ENCODE data around the gene LDLRAD2.

LDLRAD2 gene

DNA sequence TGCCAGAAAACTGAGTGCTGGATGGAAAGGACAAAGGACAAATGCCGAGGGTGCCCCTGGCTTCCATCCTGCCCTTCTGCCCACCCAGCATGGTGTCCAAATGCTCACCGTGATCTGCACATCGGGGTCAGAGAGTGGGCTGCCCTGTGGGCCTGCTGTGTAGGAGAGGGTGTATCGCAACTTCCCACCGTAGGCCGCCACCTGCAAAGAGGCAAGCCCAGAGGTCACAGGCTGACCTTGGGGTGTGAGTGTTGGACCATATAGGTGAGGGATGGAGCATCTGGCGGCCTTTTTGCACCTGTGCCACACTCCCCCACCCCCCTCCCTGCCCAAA is 53.5 kb downstream of the LDLRAD2 start:
- DNase-seq (ENCODE audit: insufficient read length, low spot score) (no peak), FAIRE-seq (no peak)
- TF ChIP-seq TAF1 (IDR thresholded peaks at IDR 0.05; ENCODE audit: low read depth, low read length) (no peak), POLR2AphosphoS5 (IDR thresholded peaks at IDR 0.05; ENCODE audit: low read depth, low read length) (no peak), POLR2A (IDR thresholded peaks at IDR 0.05; ENCODE audit: low read depth, low read length) (no peak), SPI1 (IDR thresholded peaks at IDR 0.05; ENCODE audit: low read depth, low read length) (no peak), POU2F2 (IDR thresholded peaks at IDR 0.05; ENCODE audit: low read depth, low read length) (no peak), PAX5 (IDR thresholded peaks at IDR 0.05; ENCODE audit: insufficient read depth, low read length, severe bottlenecking) (no peak)

DNA sequence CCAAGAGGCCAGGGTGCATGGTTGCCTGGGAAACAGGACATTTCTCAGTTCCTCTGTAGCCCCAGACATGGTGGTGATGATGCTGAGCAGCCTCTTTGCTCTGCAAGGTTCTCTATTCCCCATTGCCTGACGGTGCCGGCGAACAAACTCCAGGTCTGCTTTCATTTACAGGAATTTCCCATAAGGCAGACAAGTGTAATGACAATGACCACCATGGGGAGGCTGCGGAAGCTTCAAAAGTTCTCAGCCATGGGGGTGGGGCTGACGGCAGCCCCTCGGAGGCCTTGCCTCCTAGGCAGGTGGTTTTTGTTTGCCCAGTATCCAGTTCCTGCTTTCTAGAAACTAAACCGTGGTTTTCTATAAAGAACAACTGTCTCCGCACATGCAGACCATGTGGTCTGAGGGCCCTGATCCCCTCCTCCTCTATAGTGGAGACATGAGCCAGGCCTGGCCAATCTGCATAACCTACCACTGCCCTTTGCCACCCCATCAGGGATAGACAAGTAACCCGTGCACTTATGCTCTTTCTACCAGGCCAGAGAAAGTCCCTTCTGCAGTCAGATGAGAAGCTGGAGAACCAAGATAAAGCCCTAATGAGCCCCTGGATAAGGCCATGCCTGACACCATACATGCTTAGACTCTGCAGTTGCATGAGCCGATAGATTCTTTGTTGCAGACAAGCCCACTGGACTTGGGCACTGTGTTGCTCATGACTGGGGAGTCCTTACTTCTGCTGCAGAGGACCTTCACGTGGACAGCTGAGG is 54.1 kb downstream of the LDLRAD2 start:
- FAIRE-seq, result peak; percentile 96
- DNase-seq (ENCODE audit: insufficient read length, low spot score), result peak; percentile 86
- no peak for TF ChIP-seq POLR2A (IDR thresholded peaks at IDR 0.05; ENCODE audit: low read depth, low read length)
- TF ChIP-seq SPI1 (IDR thresholded peaks at IDR 0.05; ENCODE audit: low read depth, low read length), result peak; percentile 96
- no peak for TF ChIP-seq POLR2AphosphoS5 (IDR thresholded peaks at IDR 0.05; ENCODE audit: low read depth, low read length)
- peak; percentile 69; the same call in 1 of the 2 replicates for TF ChIP-seq POU2F2 (IDR thresholded peaks at IDR 0.05; ENCODE audit: low read depth, low read length)
- no peak for TF ChIP-seq PAX5 (IDR thresholded peaks at IDR 0.05; ENCODE audit: insufficient read depth, low read length, severe bottlenecking)

DNA sequence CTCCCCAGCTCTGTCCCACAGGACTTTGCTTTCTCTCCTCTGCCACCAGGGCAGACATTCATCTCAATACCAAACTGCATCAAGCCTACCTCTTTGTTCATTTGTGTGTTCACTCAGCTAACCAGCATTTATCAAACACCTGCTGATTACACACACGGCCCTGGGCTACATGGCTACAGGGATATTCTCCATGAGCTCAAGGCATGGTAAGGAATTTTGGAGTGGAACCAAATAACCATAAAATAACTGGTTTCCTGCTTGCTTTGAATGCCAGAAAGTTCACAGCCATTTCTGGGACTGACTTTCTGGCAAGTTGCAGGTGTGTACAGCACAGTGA is 54.6 kb downstream of the LDLRAD2 start:
- TF ChIP-seq POU2F2 (IDR thresholded peaks at IDR 0.05; ENCODE audit: low read depth, low read length) (no peak), SPI1 (IDR thresholded peaks at IDR 0.05; ENCODE audit: low read depth, low read length) (no peak), POLR2AphosphoS5 (IDR thresholded peaks at IDR 0.05; ENCODE audit: low read depth, low read length) (no peak), TAF1 (IDR thresholded peaks at IDR 0.05; ENCODE audit: low read depth, low read length) (no peak), PAX5 (IDR thresholded peaks at IDR 0.05; ENCODE audit: insufficient read depth, low read length, severe bottlenecking) (no peak), POLR2A (IDR thresholded peaks at IDR 0.05; ENCODE audit: low read depth, low read length) (no peak)
- no peak for DNase-seq (ENCODE audit: insufficient read length, low spot score)
- FAIRE-seq, result no peak

DNA sequence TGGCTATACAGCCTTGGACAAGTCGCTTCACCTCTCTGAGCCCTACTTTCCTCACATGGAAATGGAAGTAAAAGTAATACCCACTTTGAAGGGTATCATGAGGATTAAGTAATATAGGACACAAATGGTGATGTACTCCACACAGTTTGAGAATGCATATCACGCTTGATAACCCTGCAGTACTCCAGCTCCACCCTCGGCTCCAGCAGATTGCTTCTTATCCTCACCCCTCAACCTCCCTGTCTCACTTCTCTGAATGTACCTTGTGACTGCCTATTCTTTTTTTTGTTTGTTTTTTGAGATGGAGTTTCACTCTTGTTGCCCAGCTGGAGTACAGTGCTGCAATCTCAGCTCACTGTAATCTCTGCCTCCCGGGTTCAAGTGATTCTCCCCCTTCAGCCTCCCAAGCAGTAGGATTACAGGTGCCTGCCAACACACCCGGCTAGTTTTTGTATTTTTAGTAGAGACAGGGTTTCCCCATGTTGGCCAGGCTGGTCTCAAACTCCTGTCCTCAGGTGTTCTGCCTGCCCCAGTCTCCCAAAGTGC is 55.5 kb downstream of the LDLRAD2 start:
- TF ChIP-seq POLR2AphosphoS5 (IDR thresholded peaks at IDR 0.05; ENCODE audit: low read depth, low read length), result no peak
- no peak for TF ChIP-seq SPI1 (IDR thresholded peaks at IDR 0.05; ENCODE audit: low read depth, low read length)
- no peak for TF ChIP-seq TAF1 (IDR thresholded peaks at IDR 0.05; ENCODE audit: low read depth, low read length)
- TF ChIP-seq POU2F2 (IDR thresholded peaks at IDR 0.05; ENCODE audit: low read depth, low read length), result no peak
- no peak for TF ChIP-seq POLR2A (IDR thresholded peaks at IDR 0.05; ENCODE audit: low read depth, low read length)
- no peak for TF ChIP-seq PAX5 (IDR thresholded peaks at IDR 0.05; ENCODE audit: insufficient read depth, low read length, severe bottlenecking)
- no peak for DNase-seq (ENCODE audit: insufficient read length, low spot score)
- peak; percentile 81 for FAIRE-seq

DNA sequence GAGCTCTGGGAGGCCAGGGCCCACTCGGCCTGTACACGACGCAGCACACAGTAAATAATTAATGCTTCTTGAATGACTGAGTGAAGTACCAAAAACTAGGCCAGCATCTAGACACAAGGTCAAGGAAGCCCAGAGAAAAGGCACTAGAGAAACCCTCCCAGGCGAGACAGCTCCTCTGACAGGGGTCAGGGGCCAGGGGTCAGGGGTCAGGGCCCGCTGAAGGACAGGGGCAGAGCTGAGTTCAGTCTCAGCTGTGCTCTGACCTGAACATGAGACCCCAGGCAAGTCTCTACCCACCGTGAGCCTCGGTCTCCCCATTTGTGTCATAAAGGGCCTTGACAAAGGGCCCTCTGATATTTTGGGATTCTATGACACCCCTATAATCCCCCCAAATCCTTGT is 56.4 kb downstream of the LDLRAD2 start:
- FAIRE-seq (no peak), DNase-seq (ENCODE audit: insufficient read length, low spot score) (no peak)
- no peak for TF ChIP-seq PAX5 (IDR thresholded peaks at IDR 0.05; ENCODE audit: insufficient read depth, low read length, severe bottlenecking)
- TF ChIP-seq SPI1 (IDR thresholded peaks at IDR 0.05; ENCODE audit: low read depth, low read length), result no peak
- TF ChIP-seq TAF1 (IDR thresholded peaks at IDR 0.05; ENCODE audit: low read depth, low read length), result no peak
- TF ChIP-seq POLR2AphosphoS5 (IDR thresholded peaks at IDR 0.05; ENCODE audit: low read depth, low read length), result no peak
- no peak for TF ChIP-seq POU2F2 (IDR thresholded peaks at IDR 0.05; ENCODE audit: low read depth, low read length)
- TF ChIP-seq POLR2A (IDR thresholded peaks at IDR 0.05; ENCODE audit: low read depth, low read length), result no peak

DNA sequence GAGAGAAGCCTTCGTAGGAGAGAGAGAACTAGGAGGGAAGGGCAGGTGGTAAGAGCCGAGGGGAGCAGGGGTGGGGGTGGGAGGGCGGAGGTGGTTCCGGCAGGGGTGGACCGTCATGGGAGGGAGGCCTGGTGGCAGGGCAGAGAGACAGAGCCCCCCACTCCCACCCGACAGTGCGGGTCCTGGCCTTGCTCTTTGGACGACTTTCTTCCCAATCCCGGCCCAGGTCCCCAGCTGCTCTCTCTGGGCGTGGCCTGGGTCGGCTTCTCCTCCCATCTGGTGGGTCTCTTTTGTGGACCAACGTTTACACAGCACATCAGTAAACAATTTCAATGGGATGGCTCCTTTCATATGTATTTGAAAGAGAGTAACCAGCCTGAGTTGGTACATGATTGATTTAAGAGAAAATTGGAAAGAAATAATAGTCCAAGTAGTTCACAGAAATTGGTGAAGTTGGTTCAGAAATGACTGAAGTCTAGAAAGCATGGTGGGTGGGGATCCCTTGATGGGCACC is 56.9 kb downstream of the LDLRAD2 start:
- DNase-seq (ENCODE audit: insufficient read length, low spot score), result no peak
- no peak for TF ChIP-seq POLR2A (IDR thresholded peaks at IDR 0.05; ENCODE audit: low read depth, low read length)
- TF ChIP-seq TAF1 (IDR thresholded peaks at IDR 0.05; ENCODE audit: low read depth, low read length), result no peak
- TF ChIP-seq POU2F2 (IDR thresholded peaks at IDR 0.05; ENCODE audit: low read depth, low read length), result no peak
- no peak for TF ChIP-seq PAX5 (IDR thresholded peaks at IDR 0.05; ENCODE audit: insufficient read depth, low read length, severe bottlenecking)
- TF ChIP-seq POLR2AphosphoS5 (IDR thresholded peaks at IDR 0.05; ENCODE audit: low read depth, low read length), result no peak
- TF ChIP-seq SPI1 (IDR thresholded peaks at IDR 0.05; ENCODE audit: low read depth, low read length), result no peak
- FAIRE-seq, result no peak

DNA sequence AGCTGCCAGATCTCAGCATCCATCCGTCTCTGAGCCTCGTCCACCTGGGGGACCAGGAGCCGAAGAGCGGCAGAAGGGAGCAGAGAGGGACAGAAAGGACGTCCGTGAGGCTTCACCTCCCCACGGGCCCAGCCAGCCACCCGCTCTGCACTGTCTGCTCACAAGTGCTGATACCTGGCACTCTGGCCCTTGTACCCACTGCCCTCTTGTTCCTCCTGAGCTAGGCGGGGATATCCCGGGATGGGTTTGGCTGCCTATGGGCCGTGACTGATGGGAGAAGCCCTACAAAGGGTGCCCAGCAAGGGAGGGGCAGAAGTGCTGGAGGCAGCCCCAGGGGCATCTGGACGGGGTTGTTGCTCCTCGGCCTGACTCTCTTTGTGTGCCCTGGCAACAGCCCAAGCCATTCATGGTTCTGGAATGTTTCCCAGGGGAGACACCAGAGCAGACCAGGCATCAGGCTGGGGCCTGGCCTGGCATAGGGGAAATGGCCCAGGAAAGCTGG is 57.6 kb downstream of the LDLRAD2 start:
- FAIRE-seq, result no peak
- no peak for DNase-seq (ENCODE audit: insufficient read length, low spot score)
- no peak for TF ChIP-seq SPI1 (IDR thresholded peaks at IDR 0.05; ENCODE audit: low read depth, low read length)

DNA sequence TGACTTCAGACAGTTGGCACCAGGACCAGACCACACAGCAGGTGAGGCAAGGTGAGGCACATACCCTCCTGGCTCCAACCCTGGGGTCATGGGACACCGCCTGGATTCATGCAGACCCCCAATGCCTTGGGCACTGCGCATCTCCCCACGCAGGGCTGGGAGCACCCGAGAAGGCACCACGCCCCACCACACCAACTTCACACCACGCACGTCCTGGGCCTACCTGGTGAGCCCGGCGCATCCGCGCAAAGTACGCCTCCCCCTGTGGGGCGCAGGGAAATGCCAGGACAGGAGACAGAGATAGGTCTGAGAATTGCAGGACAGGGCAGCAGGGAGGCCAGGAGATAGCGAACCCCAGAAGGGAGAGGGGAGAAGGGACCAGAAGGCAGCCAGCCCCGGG is 58.5 kb downstream of the LDLRAD2 start:
- FAIRE-seq (no peak), DNase-seq (ENCODE audit: insufficient read length, low spot score) (no peak)
- TF ChIP-seq PAX5 (IDR thresholded peaks at IDR 0.05; ENCODE audit: insufficient read depth, low read length, severe bottlenecking), result no peak
- TF ChIP-seq POLR2A (IDR thresholded peaks at IDR 0.05; ENCODE audit: low read depth, low read length), result no peak
- TF ChIP-seq SPI1 (IDR thresholded peaks at IDR 0.05; ENCODE audit: low read depth, low read length), result no peak
- no peak for TF ChIP-seq POU2F2 (IDR thresholded peaks at IDR 0.05; ENCODE audit: low read depth, low read length)
- TF ChIP-seq POLR2AphosphoS5 (IDR thresholded peaks at IDR 0.05; ENCODE audit: low read depth, low read length), result no peak
- no peak for TF ChIP-seq TAF1 (IDR thresholded peaks at IDR 0.05; ENCODE audit: low read depth, low read length)

DNA sequence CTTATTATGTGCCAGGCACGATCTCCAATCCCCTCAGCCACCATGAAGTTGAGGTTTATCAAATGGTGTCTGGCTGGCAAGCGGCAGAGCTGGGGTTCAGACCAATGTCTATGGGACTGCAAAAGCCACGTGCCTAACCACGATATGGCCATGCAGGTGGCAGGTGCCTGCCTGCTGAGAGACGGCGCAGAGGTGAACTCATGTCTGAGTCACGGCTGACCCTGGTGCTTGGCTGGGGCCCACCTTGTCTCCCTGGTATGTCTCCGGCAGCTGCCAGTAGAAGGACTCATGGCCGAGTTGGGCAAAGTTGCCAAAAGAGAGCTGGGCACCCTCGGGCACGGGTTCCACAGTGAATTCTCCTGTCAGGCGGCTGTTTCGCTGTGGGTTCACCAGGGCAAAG is 59.9 kb downstream of the LDLRAD2 start:
- peak; percentile 45 for FAIRE-seq
- no peak for DNase-seq (ENCODE audit: insufficient read length, low spot score)

More for the DNA sequence above, 59.9 kb downstream of the LDLRAD2 start:
- TF ChIP-seq POLR2A (IDR thresholded peaks at IDR 0.05; ENCODE audit: low read depth, low read length), result no peak
- no peak for TF ChIP-seq TAF1 (IDR thresholded peaks at IDR 0.05; ENCODE audit: low read depth, low read length)
- TF ChIP-seq PAX5 (IDR thresholded peaks at IDR 0.05; ENCODE audit: insufficient read depth, low read length, severe bottlenecking), result no peak
- TF ChIP-seq POLR2AphosphoS5 (IDR thresholded peaks at IDR 0.05; ENCODE audit: low read depth, low read length), result no peak
- TF ChIP-seq POU2F2 (IDR thresholded peaks at IDR 0.05; ENCODE audit: low read depth, low read length), result no peak
- TF ChIP-seq SPI1 (IDR thresholded peaks at IDR 0.05; ENCODE audit: low read depth, low read length), result no peak

Measured in GM12891 (cell line).